Activated T-cell treated with anti-CD3 and anti-CD28 coated beads for 48 hours (primary cell): ENCODE measurements around the gene GAK.

ENCODE experiments used
- DNase-seq: peaks from one replicate; pipeline ENCODE4 v3.0.0-alpha.2; 2020; ENCODE audit warnings: low read depth

GAK gene

DNA sequence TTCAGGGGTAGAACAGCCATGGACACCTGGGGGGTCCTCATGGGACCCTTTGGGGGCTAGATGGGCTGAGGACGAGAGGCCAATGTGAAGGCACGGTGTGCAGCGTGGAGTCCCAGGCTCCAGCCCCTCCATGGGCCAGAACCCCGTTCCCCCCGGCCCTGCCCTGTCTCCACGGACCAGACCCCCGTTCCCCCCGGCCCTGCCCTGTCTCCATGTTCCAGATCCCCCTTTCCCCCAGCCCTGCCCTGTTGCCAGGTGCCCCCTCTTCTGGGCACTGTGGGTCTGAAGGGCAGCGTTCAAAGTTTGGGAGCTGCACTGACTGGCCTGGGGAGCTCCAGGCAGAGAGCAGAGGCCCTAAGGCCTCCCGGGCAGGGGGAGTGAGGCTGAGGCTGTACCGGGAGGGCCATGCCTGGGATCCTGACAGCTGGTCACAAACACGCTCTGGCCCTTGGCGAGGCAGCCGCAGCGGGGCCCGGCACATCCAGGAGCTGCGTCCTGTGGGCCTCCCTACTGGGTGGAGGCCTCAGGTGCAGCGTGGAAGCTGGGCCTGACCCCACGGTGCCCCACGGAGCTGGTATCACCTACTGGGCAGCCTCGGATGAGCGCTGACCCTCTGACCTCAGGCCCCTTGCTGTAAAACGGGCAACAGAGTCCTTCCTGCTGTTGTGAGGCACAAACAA lies 32.4 kb upstream of the GAK start:
- no peak for DNase-seq

DNA sequence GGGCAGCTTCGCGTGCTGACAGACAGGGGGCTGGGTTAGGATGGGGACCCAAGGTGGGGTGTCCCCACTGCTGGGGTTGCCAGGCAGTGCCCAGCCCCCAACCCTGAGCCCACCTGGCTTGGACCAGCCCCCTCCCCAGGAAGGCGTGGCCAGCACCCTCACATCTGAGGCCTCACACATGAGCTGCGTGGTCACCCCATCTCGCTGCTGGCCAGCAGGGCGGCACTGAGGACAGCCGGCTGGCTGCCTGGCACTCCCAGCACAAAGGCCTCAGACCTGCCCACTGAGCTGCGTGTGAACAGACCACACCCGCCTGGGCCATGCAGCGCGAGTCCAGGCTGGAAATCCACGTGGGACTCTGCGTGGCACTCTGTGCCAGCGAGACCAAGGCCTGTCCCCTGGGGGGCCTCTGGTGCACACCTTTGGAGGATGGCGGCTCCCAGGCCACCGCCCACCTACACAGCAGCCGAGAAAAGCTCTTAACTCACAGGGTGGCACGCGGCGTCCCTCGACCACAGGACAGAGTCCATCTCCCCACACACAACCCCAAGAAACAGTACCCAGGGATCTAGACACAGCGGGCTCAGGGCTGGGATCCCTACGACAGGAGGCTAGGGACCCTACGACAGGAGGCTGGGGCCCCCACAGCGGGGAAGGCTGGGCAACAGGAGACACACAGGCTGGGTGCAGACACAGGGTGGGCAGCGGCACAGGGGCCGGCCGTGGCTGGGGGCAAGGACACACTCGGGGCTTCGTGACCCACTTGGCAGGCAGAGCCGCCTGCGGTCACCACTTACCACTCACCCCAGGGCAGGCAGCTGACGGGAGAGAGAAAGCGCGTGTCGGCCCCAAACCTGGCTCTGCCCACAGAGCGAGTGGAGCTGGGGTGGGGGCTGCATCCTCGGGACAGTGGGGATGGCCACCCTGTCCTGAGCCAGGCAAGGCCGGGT lies 31.4 kb upstream of the GAK start:
- DNase-seq, result no peak

DNA sequence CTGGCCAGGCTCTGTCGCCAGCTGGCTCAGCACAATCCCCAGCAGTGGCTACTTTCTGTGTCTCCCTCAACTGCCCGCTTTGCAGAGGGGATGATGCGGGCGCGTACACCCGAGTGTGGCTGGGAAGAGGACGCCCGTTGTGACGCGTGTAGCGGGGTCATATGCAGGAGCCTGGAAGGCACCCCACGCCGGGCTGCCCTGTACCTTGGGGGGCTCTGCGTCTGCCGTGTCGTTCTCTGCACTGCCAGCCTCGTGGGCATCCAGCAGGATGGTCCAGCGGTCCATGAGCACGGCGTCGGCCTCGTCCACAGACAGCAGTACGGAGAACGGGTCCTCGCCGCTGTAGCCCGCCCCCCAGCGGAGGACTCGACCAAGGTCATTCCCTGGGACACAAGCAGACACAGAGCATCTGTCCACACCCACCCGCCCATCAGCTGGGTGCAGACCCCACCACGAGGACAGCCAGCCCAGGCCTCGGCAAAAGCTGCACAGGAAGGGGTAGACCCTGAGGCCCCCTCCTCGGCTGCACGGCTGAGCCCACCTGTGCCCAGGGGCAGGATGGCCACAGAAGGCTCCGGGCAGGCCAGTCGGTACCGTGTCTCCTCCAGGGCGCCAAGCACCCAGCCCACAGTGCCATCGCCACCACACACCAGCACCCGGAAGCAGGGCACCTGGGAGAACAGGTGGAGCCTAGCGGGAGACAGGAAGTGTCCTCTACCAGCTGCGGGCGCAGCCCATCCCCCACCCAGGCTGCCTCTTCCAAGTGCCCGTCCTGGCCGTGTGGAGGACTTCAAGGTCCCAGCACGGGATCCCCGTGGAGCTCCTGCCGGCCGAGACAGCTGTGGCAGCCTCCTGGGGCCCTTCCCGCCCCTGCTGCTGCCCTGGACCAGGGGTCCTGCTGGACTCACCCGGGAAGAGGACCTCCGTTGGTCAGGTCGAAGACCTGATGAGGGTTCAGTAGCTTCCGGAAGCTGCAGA lies 30.4 kb upstream of the GAK start:
- no peak for DNase-seq

DNA sequence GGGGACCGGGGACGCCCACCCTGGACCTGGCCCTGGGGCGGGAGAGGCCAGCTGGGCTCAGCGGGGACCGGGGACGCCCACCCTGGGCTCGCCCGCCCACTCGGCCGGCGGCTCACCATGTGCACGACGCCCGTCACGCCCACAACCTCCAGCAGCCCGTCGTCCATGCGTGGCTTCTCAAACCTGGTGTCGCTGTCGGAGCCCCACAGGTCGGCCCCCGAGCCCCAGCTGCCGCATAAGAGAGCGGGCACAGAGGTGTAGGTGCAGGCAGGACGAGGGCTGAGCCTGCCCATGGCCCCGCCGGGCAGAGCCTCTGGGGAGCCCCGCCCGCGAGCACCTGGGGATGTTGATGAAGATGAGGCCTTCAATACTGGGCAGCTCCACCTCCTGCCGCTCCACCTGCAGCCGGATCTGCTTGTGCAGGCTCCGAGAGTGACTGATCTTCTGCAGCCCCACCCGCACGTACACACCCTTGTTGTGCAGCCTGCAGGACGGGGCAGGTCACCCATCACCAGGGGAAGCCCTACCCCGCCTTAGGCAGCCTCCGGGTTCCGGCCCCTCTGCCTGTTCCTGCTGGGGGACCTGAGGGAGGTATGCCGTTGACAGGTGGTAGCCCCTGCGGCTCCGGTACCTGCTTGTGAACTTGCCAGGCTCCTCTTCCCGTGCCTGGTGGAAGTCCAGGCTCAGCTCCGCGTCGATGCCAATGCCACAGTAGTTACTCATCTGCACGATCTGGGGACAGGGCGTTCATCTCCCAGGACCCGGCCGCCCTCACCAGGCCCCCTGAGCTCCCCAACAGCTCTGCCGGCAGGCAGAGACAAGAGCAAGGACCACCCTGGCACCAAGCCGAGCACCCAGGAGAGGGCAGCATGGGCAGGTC lies 29.5 kb upstream of the GAK start:
- DNase-seq, result no peak

DNA sequence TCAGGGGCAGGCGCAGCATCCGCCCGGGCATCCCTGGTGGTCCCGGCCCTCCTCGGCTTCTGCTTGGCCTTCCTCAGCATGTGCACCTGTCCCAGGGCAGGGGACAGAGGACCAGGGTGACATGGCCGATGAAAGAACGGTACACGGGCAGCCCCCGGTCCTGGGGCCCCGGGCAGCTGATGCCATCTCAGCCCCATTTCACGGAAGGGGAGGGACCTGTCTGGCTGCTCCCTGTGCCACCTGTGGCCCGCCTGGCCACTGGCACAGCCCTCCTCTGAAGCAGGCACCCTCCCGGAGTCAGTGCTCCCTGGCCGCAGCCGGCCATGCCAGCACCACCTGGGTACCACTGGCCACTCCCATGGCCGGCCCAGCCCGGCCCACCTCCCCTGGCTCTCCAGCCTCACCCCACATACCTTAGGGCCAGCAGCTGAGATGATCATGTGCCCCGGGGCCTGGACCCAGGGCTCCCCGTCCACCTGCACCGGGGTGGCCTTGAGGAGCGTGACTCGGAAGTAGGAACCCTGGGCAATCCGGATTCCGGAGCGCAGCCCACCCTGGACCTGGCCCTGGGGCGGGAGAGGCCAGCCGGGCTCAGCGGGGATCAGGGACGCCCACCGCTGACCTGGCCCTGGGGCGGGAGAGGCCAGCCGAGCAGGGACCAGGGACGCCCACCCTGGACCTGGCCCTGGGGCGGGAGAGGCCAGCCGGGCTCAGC lies 28.7 kb upstream of the GAK start:
- DNase-seq, result no peak

DNA sequence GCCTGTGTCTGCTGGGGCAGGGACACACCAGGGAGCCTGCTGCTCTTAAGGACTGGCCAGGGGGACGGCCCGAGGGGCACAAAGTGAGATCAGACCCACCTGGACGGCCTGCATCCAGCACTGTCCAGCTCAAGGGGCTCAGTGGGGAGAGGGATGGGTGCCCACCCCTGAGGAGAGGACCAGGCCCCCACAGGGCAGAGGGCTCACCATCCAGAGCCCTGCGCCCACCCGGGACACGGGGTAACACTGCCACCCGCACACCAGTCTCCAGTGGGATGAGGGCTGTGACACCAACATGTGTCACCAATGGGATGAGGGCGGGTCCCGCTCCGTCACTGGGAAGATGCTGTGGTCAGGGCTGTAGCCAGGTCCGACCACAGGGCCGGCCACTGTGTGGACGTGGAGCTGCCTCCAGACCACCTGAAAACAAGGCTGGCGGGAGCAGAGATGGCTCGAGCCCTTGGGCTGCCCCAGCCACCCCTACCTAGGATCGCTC lies 28.1 kb upstream of the GAK start:
- no peak for DNase-seq

DNA sequence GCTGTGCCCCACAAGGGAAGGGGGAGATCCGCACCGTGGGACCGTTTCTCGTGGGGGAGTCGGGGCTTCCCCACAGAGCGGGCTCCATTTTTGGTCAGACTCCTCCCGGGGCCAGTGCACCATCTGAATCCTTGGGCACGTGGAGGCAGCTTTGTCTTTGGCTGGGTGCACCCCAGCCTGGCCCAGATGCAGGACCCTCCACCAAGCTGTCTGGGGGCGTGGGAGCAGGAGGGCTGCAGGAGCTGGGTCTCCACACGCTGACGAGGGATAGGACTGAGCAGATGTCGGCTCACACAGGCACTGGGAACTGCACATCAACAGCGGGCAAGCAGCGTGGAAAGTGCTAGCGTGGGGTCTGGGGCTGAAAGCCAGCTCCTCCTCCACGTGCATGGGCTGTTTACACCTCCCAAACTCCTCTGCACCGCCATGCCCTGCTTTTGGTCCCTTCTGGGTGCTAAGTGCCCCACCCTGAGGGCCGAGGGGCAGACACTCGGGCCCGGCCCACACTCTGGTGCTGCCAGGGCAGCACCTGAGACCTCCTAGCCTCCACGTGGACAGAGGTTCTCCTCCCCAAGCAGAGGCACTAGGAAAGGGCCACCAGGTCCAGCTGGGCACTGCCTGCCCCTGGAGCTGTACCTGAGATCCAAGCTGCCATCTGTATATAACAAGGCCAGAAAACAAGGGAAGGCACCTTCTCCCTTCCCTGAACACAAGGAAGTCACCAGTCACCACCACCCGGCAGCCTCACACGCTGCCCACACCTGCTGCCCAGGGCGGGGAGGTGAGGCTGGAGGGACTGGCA lies 27.4 kb upstream of the GAK start:
- no peak for DNase-seq

DNA sequence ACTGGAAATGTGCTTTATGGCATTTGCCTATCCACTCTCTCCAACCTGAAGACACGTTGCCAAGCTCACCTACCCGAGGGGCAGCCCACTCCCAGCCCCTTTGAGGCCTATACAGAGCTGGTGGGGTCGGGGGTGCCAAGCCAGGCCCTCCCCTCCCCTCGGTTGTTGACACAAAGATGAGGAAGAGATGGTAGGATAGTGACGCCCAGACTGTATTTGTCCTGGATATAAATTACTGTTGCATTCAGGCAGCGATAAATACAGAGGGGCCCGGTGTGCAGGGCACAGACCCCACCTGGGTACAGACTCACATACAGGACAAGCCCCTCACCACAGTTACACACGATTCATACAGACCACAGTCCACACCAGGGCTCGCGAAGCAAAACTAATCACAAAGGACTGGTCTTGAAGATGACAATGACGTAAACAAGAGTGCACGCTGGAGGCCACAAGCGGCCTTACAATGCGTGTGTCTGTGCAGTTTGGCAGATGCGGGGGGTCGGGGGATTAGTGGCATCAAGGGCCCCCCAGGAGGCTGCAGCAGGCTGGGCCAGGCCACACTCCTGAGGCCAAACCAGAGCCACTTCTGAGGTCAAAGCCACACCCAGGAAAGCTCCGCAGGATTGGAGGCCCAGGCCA lies 26.7 kb upstream of the GAK start:
- DNase-seq, result no peak

DNA sequence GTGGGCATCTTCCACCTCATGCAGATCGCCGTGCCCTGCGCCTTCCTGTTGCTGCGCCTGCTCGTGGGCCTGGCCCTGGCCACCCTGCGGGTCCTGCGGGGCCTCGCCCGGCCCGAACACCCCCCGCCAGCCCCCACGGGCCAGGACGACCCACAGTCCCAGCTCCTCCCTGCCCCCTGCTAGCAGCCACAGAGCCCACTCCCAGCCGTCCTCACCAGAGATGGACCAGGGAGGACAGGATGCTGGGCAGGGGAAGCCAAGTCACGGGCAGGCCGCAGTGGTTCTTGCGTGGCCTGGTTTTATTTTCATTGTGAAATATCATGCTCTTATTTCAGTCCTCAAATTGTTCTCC lies 26.2 kb upstream of the GAK start:
- DNase-seq, result no peak

DNA sequence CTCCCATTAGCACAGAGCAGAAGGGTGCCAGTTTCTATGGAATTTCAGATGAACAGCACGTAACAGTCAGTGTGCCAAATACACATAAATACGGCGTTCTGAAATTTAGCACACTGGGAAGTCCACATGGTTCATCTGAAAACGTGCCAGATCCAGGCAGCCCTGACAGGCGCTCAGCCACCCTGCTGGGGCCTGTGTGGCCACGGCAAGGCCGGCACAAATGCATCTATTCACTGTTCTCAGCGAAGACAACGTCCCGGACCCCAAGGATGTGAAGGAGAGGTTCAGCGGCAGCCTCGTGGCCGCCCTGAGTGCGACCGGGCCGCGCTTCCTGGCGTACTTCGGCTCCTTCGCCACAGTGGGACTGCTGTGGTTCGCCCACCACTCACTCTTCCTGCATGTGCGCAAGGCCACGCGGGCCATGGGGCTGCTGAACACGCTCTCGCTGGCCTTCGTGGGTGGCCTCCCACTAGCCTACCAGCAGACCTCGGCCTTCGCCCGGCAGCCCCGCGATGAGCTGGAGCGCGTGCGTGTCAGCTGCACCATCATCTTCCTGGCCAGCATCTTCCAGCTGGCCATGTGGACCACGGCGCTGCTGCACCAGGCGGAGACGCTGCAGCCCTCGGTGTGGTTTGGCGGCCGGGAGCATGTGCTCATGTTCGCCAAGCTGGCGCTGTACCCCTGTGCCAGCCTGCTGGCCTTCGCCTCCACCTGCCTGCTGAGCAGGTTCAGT lies 25.6 kb upstream of the GAK start:
- no peak for DNase-seq

DNA sequence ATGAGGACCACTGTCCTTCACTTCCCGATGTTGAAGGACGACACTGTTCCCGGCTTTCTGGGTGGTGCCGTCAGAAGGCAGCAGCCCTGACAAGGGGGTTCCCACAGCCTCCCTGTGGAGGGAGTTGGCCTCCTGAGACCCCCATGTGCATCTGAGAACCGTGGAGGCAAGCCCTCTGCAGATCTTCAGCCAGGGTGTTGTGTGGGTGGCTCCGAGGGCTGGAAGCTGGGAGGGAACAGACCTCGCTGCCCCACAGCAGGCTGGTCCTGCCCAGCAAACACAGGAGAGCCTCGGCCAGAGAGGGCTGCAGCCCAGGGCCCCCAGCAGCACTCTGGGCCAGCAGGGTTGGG lies 25.1 kb upstream of the GAK start:
- DNase-seq, result no peak

DNA sequence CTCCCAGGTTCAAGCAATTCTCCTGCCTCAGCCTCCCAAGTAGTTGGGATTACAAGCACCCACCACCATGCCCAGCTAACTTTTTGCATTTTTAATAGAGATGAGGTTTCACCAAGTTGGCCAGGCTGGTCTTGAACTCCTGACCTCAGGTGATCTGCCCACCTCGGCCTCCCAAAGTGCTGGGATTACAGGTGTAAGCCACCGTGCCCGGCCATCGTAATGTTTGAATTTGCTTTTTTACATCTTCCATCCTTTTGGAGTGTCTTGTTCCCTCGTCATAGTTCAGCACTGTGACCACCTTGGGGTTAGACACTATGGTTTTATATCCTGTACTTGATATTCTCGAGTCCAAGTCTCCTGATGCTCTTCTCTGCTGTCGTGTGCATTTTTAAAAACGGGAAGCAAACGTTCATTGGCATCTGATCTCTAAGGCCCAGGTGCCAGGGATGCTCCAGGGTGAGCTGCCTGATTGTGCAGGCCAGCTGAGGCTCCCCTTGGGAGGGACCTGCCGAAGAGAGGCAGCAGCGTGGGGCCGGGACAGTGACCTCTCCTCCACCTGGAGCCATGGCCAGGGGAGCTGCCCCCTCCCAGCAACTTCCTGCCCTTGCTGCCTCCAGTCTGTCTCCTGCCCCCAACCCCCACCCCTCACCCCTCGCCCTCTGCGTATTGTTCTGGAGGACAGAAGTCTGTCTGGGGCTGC lies 24.6 kb upstream of the GAK start:
- no peak for DNase-seq

DNA sequence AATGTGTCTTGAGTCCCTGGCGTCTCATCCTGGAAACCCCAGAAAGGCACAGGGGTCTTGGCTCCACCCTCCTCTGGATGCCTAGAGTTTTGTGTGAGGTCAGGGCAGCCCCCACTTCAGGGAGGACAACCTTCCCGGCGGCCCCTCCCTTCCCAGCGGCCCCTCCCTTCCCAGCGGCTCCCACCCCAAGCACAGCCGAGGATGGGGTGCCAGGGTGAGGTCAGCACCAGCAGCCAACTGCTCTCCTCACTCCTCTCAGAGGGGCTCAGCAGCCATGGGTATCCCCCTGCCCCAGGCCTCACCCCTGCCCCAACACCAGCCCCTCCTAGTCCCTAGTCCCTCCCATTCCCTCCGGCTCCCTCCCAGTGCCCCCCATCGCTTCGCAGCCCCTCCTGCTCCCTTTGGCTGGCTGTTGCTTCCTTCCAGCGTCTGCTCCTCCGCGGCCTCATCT lies 23.8 kb upstream of the GAK start:
- DNase-seq, result no peak

DNA sequence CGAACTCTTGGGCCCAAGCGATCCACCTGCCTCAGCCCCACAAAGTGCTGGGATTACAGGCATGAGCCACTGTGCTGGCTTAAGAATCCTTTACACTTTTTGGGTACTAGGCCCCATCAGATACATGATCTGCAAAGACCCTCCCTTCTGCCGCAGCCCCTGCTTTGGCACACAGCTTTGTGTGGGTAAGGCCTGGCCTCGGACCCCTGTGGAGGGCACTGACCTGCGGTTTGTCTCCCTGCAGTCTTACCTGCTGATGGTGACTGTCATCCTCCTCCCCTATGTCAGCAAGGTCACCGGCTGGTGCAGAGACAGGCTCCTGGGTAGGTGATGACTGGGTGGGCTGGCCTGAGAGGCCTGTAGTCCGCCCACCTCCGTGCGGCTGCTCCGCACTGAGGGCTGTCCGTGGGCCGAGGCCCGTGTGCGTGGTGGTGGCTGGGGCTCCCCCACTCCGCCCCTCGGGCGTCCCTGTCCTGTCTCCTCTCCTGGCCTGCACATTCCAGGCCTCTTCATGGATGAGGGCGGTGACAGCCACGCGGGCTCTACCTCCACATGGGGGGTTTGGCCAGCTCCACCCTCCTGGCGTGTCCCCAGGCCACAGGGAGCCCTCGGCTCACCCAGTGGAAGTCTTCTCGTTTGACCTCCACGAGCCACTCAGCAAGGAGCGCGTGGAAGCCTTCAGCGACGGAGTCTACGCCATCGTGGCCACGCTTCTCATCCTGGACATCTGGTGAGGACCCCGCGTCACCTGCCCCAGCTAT lies 23.2 kb upstream of the GAK start:
- DNase-seq, result no peak

DNA sequence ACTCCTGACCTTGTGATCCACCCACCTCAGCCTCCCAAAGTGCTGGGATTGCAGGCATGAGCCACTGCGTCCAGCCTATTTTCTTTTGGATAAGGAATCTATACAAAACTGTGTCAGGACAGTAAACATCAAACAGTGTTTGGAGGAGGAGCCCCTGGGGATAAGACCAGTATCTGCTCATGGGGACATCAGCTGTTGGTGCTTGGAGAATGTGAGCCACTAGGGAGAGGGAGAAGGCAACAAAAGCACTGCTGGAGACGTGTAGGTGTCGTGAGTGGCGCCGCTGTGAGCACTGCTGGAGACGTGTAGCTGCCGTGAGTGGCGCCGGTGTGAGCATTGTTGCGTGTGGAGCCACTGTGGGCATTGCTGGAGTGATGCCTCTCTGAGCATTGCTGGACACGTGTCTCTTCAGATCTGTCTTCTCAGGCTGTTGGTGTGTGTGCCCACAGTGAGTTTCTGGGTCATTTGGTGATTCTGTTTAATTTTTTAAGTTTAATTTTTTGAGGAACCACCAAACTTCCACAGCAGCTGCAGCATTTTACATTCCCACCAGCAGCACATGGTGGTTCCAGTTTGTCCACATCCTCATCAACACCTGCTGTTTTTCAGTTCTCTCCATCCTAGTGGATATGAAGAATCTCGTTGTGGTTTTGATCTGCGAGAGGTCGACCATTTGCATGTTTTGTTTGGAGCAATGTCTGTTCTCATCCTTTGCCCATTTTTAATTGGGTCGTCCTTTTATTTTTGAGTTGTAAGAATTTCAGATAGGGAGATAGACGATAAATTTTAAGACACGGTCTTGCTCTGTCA lies 22.3 kb upstream of the GAK start:
- DNase-seq, result no peak

DNA sequence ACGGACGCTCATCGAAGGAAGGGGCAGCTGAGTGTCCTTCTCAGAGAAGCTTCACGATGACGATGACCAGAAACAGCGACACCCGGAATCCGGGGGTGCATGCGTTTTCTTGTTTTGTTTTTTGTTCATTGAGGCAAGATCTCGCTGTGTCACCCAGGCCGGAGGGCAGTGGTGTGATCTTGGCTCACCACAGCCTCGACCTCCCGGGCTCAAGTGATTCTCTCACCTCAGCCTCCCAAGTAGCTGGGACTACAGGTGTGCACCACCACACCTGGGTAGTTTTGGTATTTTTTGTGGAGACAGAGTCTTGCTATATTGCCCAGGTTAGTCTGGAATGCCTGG lies 21.4 kb upstream of the GAK start:
- no peak for DNase-seq
